HL-60 (cell line): ENCODE results near the gene ST6GALNAC3.

Source experiments
- CTCF ChIP-seq: IDR thresholded peaks from one replicate; pipeline ENCODE4 v1.5.1; 2011; ENCODE audit warnings: low read length, control low read depth, inconsistent platforms; ENCODE audit not compliant: insufficient read depth
- GABPA ChIP-seq: IDR thresholded peaks from 2 replicates; pipeline ENCODE4 v1.6.1; 2012; ENCODE audit warnings: low read depth

- TF ChIP-seq CTCF, result no peak
- TF ChIP-seq GABPA, result no peak
These were observed 36.1 kb downstream of the ST6GALNAC3 start for GRCh38 chr1:76110666-76111065.
